CD4-positive, alpha-beta T cell treated with Interleukin-4 for 1 hour (primary cell): ENCODE results near the gene SCAMP2.
"Not testable (repeated sequence)": the region's sequence is repeated elsewhere in the genome, so short reads cannot be mapped to it uniquely, and the experiment has no call there.

Source experiments
- DNase-seq, 2 donors: peaks; one replicate each; pipeline ENCODE4 v3.0.0-alpha.2; 2020 to 2022

The SCAMP2 gene

DNA sequence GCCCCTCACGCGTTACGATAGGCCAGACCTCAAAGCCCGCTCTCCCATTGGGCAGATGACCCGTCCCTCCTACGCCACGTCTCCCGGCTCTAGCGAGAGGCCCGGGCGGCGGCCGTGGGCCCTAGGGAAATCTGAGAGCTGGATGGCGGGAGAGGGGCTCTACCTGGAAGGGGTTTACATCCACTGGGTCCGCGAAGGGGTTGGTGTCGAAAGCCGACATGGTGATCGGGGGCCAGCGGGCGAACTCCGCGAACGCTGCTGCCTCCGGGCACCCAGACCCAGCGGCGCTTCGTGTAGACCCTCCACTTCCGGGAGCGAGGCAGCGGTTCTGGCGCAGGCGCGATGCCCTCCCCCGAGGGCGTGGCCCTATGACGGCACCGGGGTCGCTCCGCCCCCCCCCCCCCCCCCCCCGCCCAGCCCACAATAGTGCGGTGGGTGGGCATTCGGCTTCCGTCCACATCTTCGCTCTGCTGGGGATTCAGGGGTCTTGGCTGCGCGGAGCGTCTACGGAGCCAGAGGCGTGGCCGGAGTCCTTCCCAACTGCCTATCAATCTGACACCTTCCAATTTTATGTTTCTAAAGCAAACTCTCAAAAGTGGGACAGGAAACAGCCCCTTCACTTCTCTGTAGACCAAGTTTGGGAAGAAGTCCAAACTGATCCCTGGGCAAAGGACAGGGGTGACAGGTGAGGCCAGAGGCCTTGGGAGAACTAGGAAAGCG, at the start of gene SCAMP2:
TSS of gene SCAMP2 (minus strand) at position 330 of the 720 bp plus-strand sequence. CDS start at position 220, 110 bp downstream.
- peak; percentile 92 to 93 for DNase-seq

- DNase-seq = no peak
Measured at GRCh38 chr15:74920456-74920855, 47.3 kb upstream of the SCAMP2 start.

DNA sequence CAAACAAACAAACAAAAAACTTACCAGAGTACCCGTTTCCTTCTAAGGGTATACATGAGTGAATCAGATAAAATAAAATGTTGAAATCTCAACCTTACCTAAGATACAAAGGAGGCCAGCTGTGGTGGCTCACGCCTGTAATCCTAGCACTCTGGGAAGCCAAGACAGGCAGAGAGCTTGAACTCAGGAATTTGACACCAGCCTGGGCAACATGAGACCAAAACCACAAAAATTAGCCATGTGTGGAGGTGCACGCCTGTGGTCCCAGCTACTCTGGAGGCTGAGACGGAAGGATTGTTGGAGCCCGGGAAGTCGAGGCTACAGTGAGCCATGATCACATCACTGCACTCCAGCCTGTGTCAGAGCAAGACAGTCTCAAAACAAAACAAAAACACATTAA, 44.5 kb upstream of the SCAMP2 start:
- DNase-seq = no peak

GRCh38 chr15:74913799-74914198, 40.6 kb upstream of the SCAMP2 start:
- not testable (repeated sequence) for DNase-seq

DNA sequence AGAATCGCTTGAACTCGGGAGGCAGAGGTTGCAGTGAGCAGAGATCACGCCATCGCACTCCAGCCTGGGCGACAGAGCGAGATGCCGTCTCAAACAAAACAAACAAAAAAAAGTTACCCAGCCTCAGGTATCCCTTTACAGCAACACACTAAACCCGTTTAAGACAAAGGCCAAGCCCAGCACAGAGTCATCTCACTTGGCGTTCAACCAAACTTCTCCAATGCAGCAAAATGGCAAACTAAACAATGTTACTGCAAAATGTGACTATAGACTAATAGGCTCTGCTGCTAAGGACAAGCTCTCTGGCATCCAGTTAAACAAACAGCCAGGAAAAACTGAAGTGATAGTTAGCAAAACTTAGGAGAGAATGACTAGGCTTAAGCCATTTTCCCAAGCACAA, 39.9 kb upstream of the SCAMP2 start:
- no peak for DNase-seq

DNA sequence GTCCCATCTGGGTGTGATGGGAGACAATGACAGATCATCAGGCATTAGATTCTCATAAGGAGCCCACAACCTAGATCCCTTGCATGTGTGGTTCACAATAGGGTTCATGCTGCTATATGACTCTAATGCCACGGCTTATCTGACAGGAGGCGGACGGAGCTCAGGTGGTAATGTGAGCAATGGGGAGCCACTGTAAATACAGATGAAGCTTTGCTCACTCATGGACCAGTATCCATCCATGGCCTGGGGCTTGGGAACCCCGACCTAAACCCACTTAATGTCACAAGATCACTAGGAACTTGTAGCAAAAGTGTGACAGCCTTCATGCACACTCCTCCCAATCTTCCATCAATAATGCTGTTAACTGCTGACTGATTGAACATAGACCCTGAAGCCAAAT, 35.5 kb upstream of the SCAMP2 start:
- DNase-seq = no peak

DNA sequence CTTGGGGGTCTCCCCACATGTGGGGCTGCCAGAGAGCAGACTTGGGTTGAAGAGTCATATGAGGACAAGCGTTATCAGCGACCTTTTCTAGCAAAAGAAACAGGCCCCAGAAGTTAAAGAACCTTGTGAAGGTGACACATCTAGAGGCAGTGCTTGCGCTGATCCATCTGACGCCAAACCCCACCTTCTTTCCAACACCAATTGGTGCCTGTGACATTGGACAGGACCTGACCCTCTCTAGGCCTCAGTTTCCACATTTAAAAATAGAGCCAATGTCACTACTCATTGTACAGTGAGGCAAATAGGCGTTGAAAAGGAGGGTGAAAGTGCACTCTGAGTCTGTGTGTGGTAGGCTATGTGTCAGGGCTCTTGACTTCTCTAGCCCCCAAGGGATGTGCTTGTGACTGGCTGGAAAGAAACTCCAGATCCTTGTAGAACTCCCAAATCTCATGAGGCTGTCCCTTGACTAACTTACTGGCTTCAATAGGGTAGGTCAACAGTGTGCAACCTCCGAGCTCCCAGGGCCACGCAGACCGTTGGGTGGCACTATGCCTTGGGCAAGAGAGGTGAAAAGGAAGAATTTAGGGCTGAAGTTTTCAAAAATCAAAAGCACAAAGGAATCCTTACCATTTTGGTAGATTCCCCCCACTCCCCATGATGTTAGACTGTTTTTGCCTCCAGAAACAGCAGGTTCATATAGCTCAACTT, 34.2 kb upstream of the SCAMP2 start:
- DNase-seq = no peak

DNA sequence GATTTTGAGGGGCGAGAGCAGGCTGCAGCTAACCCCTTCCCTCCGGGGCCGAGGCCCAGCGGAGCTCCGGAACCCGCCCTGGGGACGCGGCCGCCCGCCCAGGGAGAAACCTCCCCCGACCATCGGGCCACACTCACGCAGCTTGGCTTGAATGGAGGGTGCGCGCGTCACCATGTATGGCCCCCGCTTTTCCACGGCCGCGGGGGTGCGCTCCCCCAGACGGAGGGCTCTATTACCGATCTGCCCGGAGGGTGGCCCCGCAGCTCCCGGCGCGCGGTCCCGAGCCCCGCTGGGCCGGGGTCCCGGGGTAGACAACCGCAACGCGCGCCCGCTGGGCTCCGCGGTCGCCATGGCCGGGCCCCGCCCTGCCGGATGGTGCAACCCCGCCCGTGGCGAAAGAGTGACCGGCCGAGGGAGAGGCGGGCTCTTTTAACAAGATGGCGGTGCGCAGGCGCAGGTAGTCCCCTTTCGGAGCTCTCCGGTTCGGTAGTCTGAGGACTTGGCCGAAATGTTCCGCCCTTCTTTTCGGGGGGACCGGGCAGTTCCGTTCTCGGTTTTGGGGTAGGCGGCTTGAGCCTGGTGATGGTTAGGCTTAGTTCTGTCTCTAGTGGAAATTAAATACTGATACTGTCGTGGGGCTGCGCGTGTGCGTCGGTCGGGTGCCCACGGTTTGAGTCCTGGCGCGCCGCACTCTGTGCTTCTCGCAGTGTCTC, 33.4 kb upstream of the SCAMP2 start, which contains the start of gene FAM219B:
TSS of gene FAM219B (minus strand) at position 402 of the 713 bp plus-strand sequence. CDS start at position 351, 51 bp downstream.
- peak; percentile 79 to 83 for DNase-seq

DNA sequence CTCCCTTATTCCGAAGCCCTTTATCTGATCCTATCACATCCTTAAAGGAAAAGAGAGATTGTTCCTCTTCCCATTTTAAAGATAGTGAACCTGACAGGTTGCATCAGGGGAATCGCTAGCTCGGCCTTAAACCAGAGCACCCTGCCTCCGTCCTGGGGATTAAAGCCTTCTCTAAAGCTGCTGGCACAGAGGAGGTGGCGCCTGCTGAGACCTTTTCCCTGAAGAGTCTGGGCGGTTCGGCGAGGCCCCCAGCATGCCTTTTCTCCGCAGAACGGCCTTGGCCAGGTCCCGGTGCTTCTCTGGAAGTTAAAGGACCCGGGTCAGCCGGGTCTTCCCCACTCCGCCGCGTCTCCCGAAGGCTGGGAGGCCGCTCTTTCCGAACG, 32.9 kb upstream of the SCAMP2 start:
- DNase-seq = peak in 1 of 2 donors; percentile 34

DNA sequence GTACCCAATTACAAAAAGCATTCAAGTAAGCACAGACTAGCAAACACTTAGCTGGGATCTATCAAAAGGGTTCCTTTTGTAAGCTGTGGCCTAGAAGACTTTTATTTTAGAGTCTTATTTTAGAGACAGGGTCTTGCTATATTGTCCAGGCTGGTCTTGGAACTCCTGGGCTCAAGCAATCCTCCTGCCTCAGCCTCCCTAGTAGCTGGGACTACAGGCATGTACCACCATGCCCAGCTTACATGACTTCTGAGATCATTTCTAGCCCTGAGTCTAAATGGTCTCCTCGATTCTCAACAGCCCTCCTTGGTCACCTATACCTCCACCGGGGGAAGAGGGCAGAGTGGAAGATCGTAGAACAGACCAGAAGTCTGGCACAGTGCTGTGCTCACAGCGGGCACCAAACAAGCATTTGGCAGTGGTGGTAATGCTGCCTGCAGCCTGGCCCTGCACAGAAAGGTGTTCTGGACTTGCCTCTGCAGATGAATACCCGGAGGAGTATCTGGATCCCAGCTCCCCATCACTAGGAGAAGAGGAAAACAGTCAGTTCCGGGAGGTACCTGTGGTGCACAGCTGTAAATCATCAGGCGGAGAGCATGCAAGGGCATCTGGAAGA, 31.1 kb upstream of the SCAMP2 start:
- no peak for DNase-seq

DNA sequence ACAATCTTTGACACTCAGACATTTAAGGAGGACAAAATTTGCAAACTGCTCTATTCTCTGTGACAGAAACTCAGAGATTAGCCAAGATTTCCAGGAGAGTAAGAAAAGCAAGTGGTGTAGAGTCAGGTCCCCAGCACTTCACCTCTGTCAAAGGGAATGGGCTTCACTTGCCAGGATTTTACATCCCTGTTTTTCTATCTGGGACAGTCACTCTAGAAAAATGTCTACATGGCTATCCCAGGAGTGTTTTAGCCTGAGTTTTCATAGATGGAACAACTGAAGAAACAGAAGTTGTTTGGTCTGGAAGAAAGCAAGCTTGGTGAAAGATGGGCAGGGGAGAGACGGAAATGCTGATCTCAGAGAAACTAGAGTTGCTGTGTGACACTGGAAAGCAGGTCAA, 30.5 kb upstream of the SCAMP2 start:
- DNase-seq = no peak

- DNase-seq = no peak
Measured at GRCh38 chr15:74902295-74903075, 29.3 kb upstream of the SCAMP2 start.

GRCh38 chr15:74901612-74902063, 28.5 kb upstream of the SCAMP2 start:
- DNase-seq = peak; percentile 75 to 83

GRCh38 chr15:74897300-74897701, 24.1 kb upstream of the SCAMP2 start:
- DNase-seq = no peak

DNA sequence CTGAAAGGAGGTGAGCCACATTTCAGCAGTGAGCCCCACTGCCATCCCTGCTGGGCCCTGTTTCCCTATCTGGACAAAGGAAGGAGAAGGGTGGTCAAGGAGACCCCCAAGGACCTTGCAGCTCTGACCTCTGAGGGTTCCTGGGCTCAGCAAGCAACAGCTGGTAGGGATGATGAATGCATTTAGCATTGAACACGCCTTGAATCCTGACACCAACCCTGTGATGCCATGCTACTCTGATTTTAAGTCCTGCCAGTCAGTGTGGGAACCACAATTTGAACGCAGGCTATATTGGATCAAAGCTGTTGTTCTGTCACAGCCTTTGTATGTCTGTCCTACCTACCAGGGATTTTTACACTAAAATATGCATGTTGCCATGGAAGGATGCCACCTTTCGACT, 23.2 kb upstream of the SCAMP2 start:
- no peak for DNase-seq

DNA sequence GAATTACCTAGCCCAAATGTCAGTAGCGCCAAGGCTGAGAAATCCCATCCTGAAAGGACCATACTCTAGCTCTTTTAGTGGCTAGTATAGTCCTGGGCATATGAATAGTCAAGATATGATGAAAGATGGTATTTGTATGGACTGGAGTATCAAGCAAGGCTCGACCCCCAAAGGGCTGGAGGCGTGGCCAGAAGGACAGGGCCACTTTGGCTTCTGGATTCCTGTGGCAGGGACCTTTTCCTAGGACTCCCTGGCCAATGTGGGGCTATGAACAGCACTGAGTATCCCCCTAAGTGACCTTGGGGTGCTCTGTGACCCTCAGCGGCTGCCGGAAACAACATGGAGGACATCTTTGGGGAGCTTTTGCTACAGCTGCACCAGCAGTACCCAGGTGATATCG, 22.7 kb upstream of the SCAMP2 start:
- DNase-seq = no peak

DNA sequence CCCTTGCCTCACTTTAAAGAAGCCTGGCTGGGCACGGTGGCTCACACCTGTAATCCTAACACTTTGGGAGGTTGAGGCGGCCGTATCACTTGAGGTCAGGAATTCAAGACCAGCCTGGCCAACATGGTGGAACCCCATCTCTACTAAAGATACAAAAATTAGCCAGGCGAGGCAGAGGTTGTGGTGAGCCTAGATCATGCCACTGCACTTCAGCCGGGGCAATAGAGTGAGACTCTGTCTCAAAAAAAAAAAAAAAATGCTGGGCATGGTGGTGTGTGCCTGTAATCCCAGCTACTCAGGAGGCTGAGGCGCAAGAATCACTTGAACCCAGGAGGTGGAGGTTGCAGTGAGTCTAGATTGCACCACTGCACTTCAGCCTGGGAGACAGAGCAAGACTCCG, 21.2 kb upstream of the SCAMP2 start:
- DNase-seq = not testable (repeated sequence)

GRCh38 chr15:74893627-74894026, 20.5 kb upstream of the SCAMP2 start:
- peak; percentile 56 to 75 for DNase-seq

DNA sequence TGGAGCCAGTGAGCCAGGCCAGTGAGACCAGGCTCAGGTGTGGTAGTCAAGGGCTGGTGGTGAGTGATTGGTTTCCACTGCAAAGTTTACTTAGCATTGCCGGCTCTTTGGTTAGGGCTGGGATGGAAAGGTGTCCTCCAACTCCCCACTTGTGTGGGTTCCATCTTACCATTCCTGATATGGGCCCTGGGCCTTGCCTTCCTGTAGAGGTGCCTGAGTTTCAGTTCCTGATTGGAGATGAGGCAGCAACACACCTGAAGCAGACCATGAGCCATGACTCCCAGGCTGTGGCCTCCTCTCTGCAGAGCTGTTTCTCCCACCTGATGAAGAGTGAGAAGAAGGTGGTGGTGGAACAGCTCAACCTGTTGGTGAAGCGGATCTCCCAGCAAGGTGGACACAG, 19.8 kb upstream of the SCAMP2 start:
- no peak for DNase-seq

- no peak for DNase-seq
Measured at GRCh38 chr15:74892313-74892712, 19.1 kb upstream of the SCAMP2 start.

- no peak for DNase-seq
Measured at GRCh38 chr15:74891469-74891868, 18.3 kb upstream of the SCAMP2 start.

DNA sequence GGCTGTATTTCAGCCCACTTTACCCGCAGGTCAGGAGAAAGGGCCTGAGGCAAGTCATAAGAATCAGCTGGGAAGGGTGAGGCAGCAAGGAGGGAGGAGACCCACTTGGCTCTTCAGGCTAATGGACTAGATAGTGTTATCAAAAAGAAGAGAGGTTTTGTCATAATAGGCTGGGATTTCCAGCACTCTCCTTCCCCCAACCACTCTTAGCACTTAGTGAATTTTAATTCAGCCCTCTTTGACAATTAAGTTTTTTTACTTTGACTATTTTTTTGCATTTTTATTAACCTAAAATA, 17.4 kb upstream of the SCAMP2 start:
- no peak for DNase-seq
